B cell (primary cell): ENCODE measurements around the gene OR2AT4.

Experiments used
- CTCF ChIP-seq: fragments of 200-600 bp; IDR thresholded peaks from one replicate; pipeline ENCODE4 v1.8.0; 2022; ENCODE audit warnings: antibody characterized with exemption, mild to moderate bottlenecking
- EZH2 ChIP-seq: IDR thresholded peaks from 2 replicates; pipeline ENCODE4 v1.6.1; 2012; ENCODE audit warnings: borderline replicate concordance, low read depth, mild to moderate bottlenecking, moderate library complexity, low read length; ENCODE audit not compliant: insufficient read depth, poor library complexity, severe bottlenecking

GRCh38 chr11:75066061-75066460 lies 30.6 kb downstream of the OR2AT4 start:
- TF ChIP-seq CTCF: no peak
- no peak for TF ChIP-seq EZH2
